Lower leg skin (tissue), 3 donors: Measurements from ENCODE around the gene OR2B6.

ENCODE experiments used
- POLR2A ChIP-seq, 2 donors: fragments of 450-650 bp; IDR thresholded peaks; one replicate each; pipeline ENCODE4 v1.6.1; 2016 to 2017; ENCODE audit warnings: antibody characterized with exemption in 2 of 2, mild to moderate bottlenecking in 1 of 2, moderate library complexity in 1 of 2
- TF ChIP-seq, protein P1 (sequence below), 3 donors: fragments of 450-650 bp; IDR thresholded peaks; one replicate each; pipeline ENCODE4 v1.5.1; 2016; ENCODE audit warnings: antibody characterized with exemption in 3 of 3, mild to moderate bottlenecking in 3 of 3, moderate library complexity in 2 of 3

DNA sequence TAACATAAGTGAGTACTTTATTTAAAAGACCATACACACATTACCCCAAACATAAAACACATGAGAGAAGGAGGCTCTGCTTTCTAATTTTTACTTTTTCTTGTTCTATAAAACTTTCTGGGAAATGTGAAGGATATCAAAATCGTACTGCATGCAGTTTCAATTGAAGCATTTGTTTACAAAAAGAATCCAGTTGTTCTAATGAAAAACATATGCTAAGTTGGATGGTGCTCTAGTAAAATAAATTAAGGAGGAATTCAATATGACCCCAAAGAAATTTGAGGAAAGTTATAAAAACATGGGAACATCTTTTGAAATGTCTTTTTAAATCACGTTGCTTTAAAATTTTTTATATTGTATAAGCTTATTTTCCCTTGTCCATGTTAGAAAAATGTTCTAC is 37.6 kb downstream of the OR2B6 start:
- TF ChIP-seq, protein P1, sequence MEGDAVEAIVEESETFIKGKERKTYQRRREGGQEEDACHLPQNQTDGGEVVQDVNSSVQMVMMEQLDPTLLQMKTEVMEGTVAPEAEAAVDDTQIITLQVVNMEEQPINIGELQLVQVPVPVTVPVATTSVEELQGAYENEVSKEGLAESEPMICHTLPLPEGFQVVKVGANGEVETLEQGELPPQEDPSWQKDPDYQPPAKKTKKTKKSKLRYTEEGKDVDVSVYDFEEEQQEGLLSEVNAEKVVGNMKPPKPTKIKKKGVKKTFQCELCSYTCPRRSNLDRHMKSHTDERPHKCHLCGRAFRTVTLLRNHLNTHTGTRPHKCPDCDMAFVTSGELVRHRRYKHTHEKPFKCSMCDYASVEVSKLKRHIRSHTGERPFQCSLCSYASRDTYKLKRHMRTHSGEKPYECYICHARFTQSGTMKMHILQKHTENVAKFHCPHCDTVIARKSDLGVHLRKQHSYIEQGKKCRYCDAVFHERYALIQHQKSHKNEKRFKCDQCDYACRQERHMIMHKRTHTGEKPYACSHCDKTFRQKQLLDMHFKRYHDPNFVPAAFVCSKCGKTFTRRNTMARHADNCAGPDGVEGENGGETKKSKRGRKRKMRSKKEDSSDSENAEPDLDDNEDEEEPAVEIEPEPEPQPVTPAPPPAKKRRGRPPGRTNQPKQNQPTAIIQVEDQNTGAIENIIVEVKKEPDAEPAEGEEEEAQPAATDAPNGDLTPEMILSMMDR (IDR thresholded peaks at IDR 0.05): no peak
- no peak for TF ChIP-seq POLR2A (IDR thresholded peaks at IDR 0.05)
